ENCODE results near the gene UVRAG.

DNA sequence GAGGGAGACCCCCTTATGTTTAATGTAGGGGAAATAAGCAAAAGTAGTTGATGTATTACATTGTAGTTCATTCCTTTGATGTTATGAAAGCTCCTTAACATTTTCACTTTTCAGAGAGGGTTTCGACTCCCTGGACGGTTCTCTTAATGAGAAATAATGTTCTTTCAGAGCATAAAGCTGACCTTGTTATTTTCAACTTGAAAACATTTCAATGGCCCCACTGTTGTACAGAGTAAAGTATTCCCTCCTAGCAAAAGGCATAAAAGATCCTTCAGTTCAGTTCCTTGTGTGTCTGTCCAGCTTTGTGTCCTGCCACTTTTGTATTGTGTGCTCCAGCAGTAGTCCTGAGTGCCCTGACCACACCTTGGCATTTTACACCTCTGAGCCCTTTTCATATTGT is 63.9 kb downstream of the UVRAG start:
- TF ChIP-seq TEAD4 (IDR thresholded peaks at IDR 0.05) (no peak), MAX (IDR thresholded peaks at IDR 0.05) (no peak), TAF1 (IDR thresholded peaks at IDR 0.05; ENCODE audit: low read depth) (no peak), ZBTB7A (IDR thresholded peaks at IDR 0.05; ENCODE audit: low read depth) (no peak)

Data from Ishikawa (cell line).